ENCODE data around the gene MAPK1.
A peak's percentile ranks its signal among the peaks of the same experiment; 100 is the strongest.
"Not testable (repeated sequence)": the region's sequence is repeated elsewhere in the genome, so short reads cannot be mapped to it uniquely, and the experiment has no call there.

MAPK1 gene

GRCh38 chr22:21817497-21817853 is 50.0 kb downstream of the MAPK1 start:
- not testable (repeated sequence) for DNase-seq

GRCh38 chr22:21816787-21817496 is 50.5 kb downstream of the MAPK1 start:
- DNase-seq: peak; percentile 80

GRCh38 chr22:21816472-21816786 is 51.0 kb downstream of the MAPK1 start:
- DNase-seq: no peak

DNA sequence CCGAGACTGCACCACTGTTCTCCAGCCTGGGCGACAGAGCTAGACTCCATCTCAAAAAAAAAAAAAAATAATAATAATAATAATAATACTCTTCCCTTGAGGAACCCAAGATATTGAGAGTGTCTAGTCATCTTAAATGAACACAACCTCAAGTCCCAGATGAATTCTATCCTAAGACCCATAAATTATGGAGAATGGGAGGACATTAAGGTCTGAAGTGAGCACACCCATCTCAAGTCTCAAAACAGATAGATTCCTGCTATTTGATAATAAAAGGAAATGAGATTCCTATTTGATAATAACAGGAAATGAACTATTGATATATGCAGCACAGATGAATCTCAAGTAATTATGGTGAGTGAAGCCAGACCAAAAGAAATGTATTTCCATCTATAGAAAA is 51.5 kb downstream of the MAPK1 start:
- DNase-seq: no peak

GRCh38 chr22:21815357-21815756 is 52.1 kb downstream of the MAPK1 start:
- no peak for DNase-seq

DNA sequence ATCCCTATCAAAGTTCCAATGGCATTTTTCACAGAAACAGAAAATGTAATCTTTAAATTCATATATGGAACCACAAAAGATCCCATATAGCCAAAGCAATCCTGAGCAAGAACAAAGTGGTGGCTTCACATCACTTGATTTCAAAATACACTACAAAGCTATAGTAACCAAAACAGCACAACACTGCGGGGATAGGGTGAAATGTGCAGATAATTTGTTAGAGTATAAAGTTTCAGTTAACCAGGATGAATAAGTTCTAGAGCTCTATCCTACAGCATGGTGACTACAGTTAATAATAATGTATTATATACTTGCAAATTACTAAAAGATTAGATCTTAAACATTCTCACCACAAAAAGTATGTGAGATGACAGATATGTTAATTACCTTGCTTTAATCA is 55.5 kb downstream of the MAPK1 start:
- no peak for DNase-seq

- no peak for DNase-seq
Observed at GRCh38 chr22:21807544-21808529, 59.6 kb downstream of the MAPK1 start.

GRCh38 chr22:21805325-21805724 is 62.1 kb downstream of the MAPK1 start:
- DNase-seq: not testable (repeated sequence)

- no peak for DNase-seq
Observed at GRCh38 chr22:21803811-21804249, 63.6 kb downstream of the MAPK1 start.

DNA sequence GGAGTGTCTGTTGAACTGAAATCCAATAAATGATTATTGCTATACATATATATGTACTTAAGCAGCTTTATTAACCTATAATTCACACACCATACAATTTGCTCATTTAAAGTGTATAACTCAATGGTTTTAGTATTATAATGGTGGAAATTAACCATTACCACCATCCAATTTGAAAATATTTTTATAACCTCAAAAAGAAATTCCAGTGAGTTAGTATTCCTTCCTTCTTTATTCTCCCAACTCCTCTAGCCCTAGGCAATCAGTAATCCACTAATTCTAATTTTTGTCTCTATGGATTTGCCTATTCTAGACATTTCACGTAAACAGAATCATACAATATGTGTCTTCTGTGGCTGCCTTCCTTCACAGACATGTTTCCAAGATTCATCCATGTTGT is 64.8 kb downstream of the MAPK1 start:
- DNase-seq: no peak

GRCh38 chr22:21802056-21802455 is 65.4 kb downstream of the MAPK1 start:
- no peak for DNase-seq

- not testable (repeated sequence) for DNase-seq
Observed at GRCh38 chr22:21801304-21801644, 66.2 kb downstream of the MAPK1 start.

DNA sequence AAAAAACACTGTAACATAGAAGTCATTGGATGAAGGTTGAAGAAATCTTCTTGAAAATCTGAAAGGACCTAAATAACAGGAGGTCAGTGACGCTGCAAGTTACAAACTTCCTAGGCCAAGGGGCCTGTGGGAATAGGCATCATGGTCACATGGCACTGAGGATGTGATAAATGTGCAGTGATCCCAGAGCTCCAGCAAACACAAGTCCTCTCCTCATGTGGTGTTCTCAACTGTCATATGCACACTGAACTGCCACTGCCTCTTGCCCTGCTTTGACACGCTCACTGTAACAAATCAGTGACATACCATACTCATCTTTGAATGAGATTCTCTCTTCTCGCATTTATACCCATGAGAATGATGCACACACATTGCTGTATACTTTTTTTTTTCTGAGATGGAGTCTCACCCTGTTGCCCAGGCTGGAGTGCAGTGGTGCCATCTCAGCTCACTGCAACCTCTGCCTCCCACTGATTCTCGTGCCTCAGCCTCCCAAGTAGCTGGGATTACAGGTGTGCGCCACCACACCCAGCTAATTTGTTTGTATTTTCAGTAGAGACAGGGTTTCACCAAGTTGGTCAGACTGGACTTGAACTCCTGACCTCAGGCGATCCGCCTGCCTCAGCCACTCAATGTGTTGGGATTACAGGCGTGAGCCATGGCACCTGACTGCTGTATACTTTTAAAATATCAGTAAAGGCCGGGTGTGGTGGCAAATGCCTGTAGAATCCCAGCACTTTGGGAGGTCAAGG is 66.7 kb downstream of the MAPK1 start:
- no peak for DNase-seq

DNA sequence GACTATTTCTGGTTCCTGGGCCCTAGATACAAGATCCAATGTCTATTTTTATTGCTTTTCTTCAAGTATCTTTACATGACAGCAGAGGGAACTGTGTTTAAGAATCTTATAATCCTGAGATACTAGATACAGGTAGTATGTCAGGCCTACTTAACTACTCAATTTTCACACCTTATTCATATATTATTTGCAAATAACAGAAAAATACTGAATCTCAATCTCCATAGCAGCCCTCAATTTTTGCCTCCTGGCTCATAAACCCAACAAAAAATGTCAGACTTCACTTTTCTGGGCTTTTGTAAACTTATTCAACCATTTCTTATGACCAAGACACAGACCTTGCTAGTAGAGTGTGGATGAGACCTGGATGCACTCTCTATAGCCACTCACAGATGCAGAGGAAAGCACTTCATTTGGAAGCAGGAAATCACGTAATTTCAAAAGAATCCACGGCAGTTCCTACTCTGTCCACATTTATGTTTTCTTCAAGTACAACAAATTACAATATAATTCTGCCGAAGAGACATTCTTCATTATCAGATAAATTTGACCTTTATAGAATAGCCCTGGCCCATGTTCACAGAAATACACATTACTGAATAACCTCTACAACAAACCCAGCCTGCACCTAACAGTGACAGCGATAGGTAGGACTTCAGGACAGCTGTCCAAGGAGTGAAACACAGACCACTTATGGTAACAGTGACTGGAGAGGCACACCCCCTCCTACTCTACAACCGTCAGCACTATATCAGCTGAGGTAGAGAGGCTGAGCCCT is 69.8 kb downstream of the MAPK1 start:
- no peak for DNase-seq

- DNase-seq: no peak
Observed at GRCh38 chr22:21796863-21797262, 70.6 kb downstream of the MAPK1 start.

GRCh38 chr22:21796231-21796630 is 71.2 kb downstream of the MAPK1 start:
- no peak for DNase-seq

- not testable (repeated sequence) for DNase-seq
Observed at GRCh38 chr22:21793716-21794115, 73.7 kb downstream of the MAPK1 start.

GRCh38 chr22:21791635-21792625 is 75.5 kb downstream of the MAPK1 start:
- no peak for DNase-seq

DNA sequence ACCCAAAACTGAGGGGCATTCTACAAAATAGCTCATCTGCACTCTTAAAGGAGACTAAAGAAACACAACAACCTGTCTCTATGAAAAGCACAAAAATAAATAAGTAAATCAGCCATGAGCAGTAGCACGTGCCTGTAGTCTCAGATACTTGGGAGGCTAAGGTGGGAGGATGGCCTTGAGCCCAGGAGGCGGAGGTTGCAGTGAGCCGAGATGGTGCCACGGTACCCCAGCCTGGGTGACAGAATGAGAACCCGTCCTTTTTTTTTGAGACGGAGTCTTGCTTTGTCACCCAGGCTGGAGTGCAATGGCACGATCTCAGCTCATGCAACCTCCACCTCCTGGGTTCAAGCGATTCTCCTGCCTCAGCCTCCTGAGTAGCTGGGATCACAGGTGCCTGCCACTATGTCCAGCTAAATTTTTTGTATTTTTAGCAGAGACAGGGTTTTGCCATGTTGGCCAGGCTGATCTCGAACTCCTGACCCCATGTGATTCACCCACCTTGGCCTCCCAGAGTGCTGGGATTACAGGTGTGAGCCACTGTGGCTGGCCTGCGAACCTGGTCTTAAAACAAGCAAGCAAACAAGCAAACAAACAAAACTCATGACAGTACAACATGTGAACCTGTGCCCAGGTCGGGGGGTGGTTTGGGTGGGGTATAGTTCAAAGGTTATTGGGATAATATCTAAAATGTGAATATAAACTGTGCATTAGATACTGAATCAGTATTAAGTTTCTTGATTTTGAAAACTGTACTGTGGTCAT is 76.4 kb downstream of the MAPK1 start:
- not testable (repeated sequence) for DNase-seq

GRCh38 chr22:21790359-21790758 is 77.1 kb downstream of the MAPK1 start:
- DNase-seq: no peak

DNA sequence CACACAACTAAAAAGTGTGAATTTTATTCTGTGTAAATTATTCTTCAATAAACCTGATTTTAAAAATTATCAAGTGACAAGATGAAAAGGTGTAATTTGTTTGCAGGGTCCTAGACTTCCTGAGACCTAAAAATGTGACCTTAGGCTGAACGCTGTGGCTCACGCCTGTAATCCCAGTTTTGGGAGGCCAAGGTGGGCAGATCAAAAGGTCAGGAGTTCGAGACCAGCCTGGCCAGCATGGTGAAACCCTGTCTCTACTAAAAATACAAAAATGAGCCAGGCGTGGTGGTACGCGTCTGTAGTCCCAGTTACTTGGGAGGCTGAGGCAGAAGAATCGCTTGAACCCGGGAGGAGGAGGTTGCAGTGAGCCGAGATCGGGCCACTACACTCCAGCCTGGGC is 79.9 kb downstream of the MAPK1 start:
- not testable (repeated sequence) for DNase-seq
